Measurements from ENCODE around the gene ZNF827.

DNA sequence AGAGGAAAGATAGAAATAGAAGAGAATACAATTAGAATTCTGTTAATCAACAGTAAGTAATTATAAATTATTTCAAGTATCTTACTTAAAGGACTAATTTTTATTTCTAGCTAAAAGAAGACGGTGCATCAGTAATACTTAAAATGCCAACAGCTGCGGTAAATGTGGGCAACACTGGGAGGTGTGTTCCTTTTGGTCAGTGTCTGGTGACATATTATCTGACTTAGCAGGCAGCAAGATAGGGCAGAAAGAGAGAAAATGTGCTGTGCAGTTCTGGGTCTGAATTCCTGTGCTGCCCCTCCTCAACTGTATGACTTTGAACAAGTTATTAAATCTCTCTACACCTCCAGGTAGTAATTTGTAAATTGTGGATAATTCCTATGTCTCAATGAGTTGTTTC lies 120.6 kb downstream of the ZNF827 start:
- TF ChIP-seq, protein P1, sequence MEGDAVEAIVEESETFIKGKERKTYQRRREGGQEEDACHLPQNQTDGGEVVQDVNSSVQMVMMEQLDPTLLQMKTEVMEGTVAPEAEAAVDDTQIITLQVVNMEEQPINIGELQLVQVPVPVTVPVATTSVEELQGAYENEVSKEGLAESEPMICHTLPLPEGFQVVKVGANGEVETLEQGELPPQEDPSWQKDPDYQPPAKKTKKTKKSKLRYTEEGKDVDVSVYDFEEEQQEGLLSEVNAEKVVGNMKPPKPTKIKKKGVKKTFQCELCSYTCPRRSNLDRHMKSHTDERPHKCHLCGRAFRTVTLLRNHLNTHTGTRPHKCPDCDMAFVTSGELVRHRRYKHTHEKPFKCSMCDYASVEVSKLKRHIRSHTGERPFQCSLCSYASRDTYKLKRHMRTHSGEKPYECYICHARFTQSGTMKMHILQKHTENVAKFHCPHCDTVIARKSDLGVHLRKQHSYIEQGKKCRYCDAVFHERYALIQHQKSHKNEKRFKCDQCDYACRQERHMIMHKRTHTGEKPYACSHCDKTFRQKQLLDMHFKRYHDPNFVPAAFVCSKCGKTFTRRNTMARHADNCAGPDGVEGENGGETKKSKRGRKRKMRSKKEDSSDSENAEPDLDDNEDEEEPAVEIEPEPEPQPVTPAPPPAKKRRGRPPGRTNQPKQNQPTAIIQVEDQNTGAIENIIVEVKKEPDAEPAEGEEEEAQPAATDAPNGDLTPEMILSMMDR (IDR thresholded peaks at IDR 0.05) = no peak
- no peak for TF ChIP-seq SIN3A (IDR thresholded peaks at IDR 0.05; ENCODE audit: borderline replicate concordance, insufficient read depth, low read depth, low read length)
